IMR-90 (cell line): ENCODE measurements around the gene PYDC2. TPM values are rescaled to one million over a fixed set of nuclear protein-coding genes. Genes with fewer than 3 reads are reported as not detected.

Experiments used
- ATAC-seq: fragments of 200-7000 bp; cut with Tn5 transposase; 2 replicates; pipeline ENCODE4 v1.9.1; 2020; ENCODE audit warnings: low read depth, mild to moderate bottlenecking, moderate library complexity
- BruUV-seq: library from RNA; stranded (reverse); fragments of 400-500 nt; replicated peaks from 2 replicates; lab custom pipeline; 2021; lab: Mats Ljungman, UMichigan
- CTCF ChIA-PET: fragments of 300-600 bp; formaldehyde crosslinking; extraction: SDS; loops from one replicate; lab custom pipeline; 2021; ENCODE audit warnings: antibody characterized with exemption; lab: Yijun Ruan, JAX
- POLR2A ChIA-PET: fragments of 300-600 bp; sonication (Branson Sonifier 250); formaldehyde crosslinking; loops from one replicate; lab custom pipeline; 2022; ENCODE audit warnings: antibody characterized with exemption; ENCODE audit not compliant: unreplicated experiment; lab: Charles Lee
- DNase-seq: peaks from one replicate; pipeline ENCODE4 v3.0.0; 2013
- H2AFZ ChIP-seq: replicated peaks from 2 replicates; pipeline ENCODE3; 2013; ENCODE audit warnings: low read length, mild to moderate bottlenecking; ENCODE audit not compliant: poor library complexity
- H2AK5ac ChIP-seq: 2 replicates; pipeline ENCODE4 v1.6.1; 2013; ENCODE audit warnings: low read depth, low read length, inconsistent platforms
- H2AK9ac ChIP-seq: replicated peaks from 2 replicates; pipeline ENCODE3; 2013; ENCODE audit warnings: mild to moderate bottlenecking, low read depth, low read length, moderate library complexity; ENCODE audit not compliant: poor library complexity
- H2BK120ac ChIP-seq: 2 replicates; pipeline ENCODE4 v1.6.1; 2013; ENCODE audit warnings: low read depth, low read length, inconsistent platforms
- H2BK15ac ChIP-seq: 3 replicates; pipeline ENCODE4 v1.6.1; 2013; ENCODE audit warnings: low read depth, low read length, inconsistent platforms
- H2BK20ac ChIP-seq: 2 replicates; pipeline ENCODE4 v1.6.1; 2013; ENCODE audit warnings: low read depth, mild to moderate bottlenecking, inconsistent platforms, low read length, moderate library complexity
- H2BK5ac ChIP-seq: 2 replicates; pipeline ENCODE4 v1.6.1; 2013; ENCODE audit warnings: mild to moderate bottlenecking, low read depth, low read length, inconsistent platforms; ENCODE audit not compliant: poor library complexity, severe bottlenecking
- H3K14ac ChIP-seq: replicated peaks from 2 replicates; pipeline ENCODE4 v1.6.1; 2013; ENCODE audit warnings: low read depth, low read length, inconsistent platforms
- H3K18ac ChIP-seq: 2 replicates; pipeline ENCODE4 v1.6.1; 2013; ENCODE audit warnings: low read depth, low read length, control low read depth
- H3K23ac ChIP-seq: 2 replicates; pipeline ENCODE4 v1.6.1; 2013; ENCODE audit warnings: low read depth, low read length, inconsistent platforms
- H3K27ac ChIP-seq: 2 replicates; pipeline ENCODE4 v1.5.1; 2013; ENCODE audit warnings: mild to moderate bottlenecking, control low read depth, low read length; ENCODE audit not compliant: insufficient read depth
- H3K27me3 ChIP-seq: 2 replicates; pipeline ENCODE4 v1.6.1; 2013; ENCODE audit warnings: low read length; ENCODE audit not compliant: control insufficient read depth, insufficient read depth
- H3K36me3 ChIP-seq: 2 replicates; pipeline ENCODE4 v1.6.1; 2013; ENCODE audit warnings: low read length, mixed read lengths; ENCODE audit not compliant: control insufficient read depth, insufficient read depth
- H3K4ac ChIP-seq: 2 replicates; pipeline ENCODE4 v1.6.1; 2013; ENCODE audit warnings: low read depth, low read length, inconsistent platforms
- H3K4me1 ChIP-seq: 2 replicates; pipeline ENCODE4 v1.6.1; 2013; ENCODE audit warnings: low read length, mixed read lengths; ENCODE audit not compliant: control insufficient read depth, insufficient read depth
- H3K4me2 ChIP-seq: 2 replicates; pipeline ENCODE4 v1.6.1; 2013; ENCODE audit warnings: low read depth, mild to moderate bottlenecking, control low read depth, low read length, moderate library complexity
- H3K4me3 ChIP-seq: 2 replicates; pipeline ENCODE4 v1.5.1; 2013; ENCODE audit warnings: low read depth, mild to moderate bottlenecking, control low read depth, low read length, moderate library complexity; ENCODE audit not compliant: insufficient read depth
- H3K56ac ChIP-seq: 2 replicates; pipeline ENCODE4 v1.6.1; 2013; ENCODE audit warnings: low read length, inconsistent platforms; ENCODE audit not compliant: insufficient read depth; ENCODE audit errors: extremely low read depth
- H3K79me1 ChIP-seq, 2 experiments: 2 replicates each; pipeline ENCODE4 v1.6.1; 2013; ENCODE audit warnings: low read length in 2 of 2, inconsistent platforms in 1 of 2, low read depth in 1 of 2
- H3K9ac ChIP-seq: 2 replicates; pipeline ENCODE4 v1.6.1; 2013; ENCODE audit warnings: low read depth, low read length, control low read depth
- H3K9me1 ChIP-seq: 2 replicates; pipeline ENCODE4 v1.6.1; 2013; ENCODE audit warnings: low read length, inconsistent platforms; ENCODE audit not compliant: insufficient read depth
- H3K9me3 ChIP-seq: 2 replicates; pipeline ENCODE4 v1.6.1; 2013; ENCODE audit warnings: low read length; ENCODE audit not compliant: control insufficient read depth, insufficient read depth
- H4K20me1 ChIP-seq: 2 replicates; pipeline ENCODE4 v1.6.1; 2013; ENCODE audit warnings: low read length, inconsistent platforms; ENCODE audit not compliant: insufficient read depth
- H4K5ac ChIP-seq: 2 replicates; pipeline ENCODE4 v1.6.1; 2013; ENCODE audit warnings: mild to moderate bottlenecking, low read depth, low read length, control low read depth
- H4K8ac ChIP-seq, 2 experiments: 2 replicates each; pipeline ENCODE4 v1.6.1; 2013; ENCODE audit warnings: low read depth in 2 of 2, low read length in 2 of 2, control low read depth in 1 of 2, inconsistent platforms in 1 of 2
- H4K91ac ChIP-seq: 2 replicates; pipeline ENCODE4 v1.6.1; 2013; ENCODE audit warnings: low read depth, low read length, inconsistent platforms; ENCODE audit not compliant: insufficient read depth
- MAFK ChIP-seq: IDR thresholded peaks from 2 replicates; pipeline ENCODE4 v1.6.1; 2012; ENCODE audit warnings: low read depth, low read length, improper control_type of control experiment
- RAD21 ChIP-seq: IDR thresholded peaks from 2 replicates; pipeline ENCODE4 v1.6.1; 2012; ENCODE audit warnings: low read length, improper control_type of control experiment
- WGBS, 2 experiments: methylation state at CpG; one replicate each; pipeline versions ENCODE4 v1.1.5 to v1.1.7; 2013; ENCODE audit warnings: missing lambda C conversion rate in 2 of 2; ENCODE audit not compliant: insufficient read length in 1 of 2; ENCODE audit errors: extremely low coverage in 2 of 2; 5-methylcytosine and 5-hydroxymethylcytosine counted together
- dilution Hi-C: fragments of 300-500 bp; cut with HindIII; formaldehyde crosslinking; loops from one replicate; pipeline ENCODE4 v1.14.3; 2018; ENCODE audit warnings: low sequenced_read_pairs; ENCODE audit not compliant: unreplicated experiment
- in situ Hi-C: fragments of 300-500 bp; cut with MboI; formaldehyde crosslinking; loops from 3 replicates; pipeline ENCODE4 v1.14.3; 2019; ENCODE audit warnings: low sequenced_read_pairs, inconsistent platforms, mixed read lengths
- intact Hi-C: fragments of 100-400 bp; cut with micrococcal nuclease; formaldehyde crosslinking; loops from 2 replicates; pipeline ENCODE4 v1.10.0; 2022
- polyA plus RNA-seq, 3 experiments: library from polyadenylated mRNA; depleted of rRNA; stranded (reverse); fragments of >200 nt; gene quantifications; 2 replicates each; pipeline ENCODE4 v1.2.3, GENCODE V29; 2012; ENCODE audit warnings: low replicate concordance in 1 of 3
- total RNA-seq: library from RNA; depleted of rRNA; stranded (reverse); fragments of >200 nt; gene quantifications from 2 replicates; pipeline ENCODE4 v1.2.3, GENCODE V29; 2012

The PYDC2 gene
- total and polyA plus RNA-seq, 2 of the 4 experiments (the other 2 are of a cell fraction) = not detected

- Histone ChIP-seq H3K18ac (no peak overlapping the region), H2BK120ac (no peak overlapping the region), H3K23ac (no peak overlapping the region), H2BK15ac (no peak overlapping the region), H3K36me3 (no peaks in the 10 kb centered on the region), H4K91ac (no peak overlapping the region), H2BK5ac (no peak overlapping the region), H3K9me3 (no peaks in the 10 kb centered on the region), H3K27me3 (no peaks in the 10 kb centered on the region), H3K4ac (no peak overlapping the region), H2BK20ac (no peak overlapping the region), H3K4me1 (no peaks in the 10 kb centered on the region), H2AK9ac (no peak overlapping the region), H3K9me1 (no peaks in the 10 kb centered on the region), H3K4me2 (peak overlapping the region; percentile 10; the same call in 1 of the 2 replicates), H3K9ac (no peak overlapping the region), H3K14ac (no peak overlapping the region), H3K79me1 (no peaks in the 10 kb centered on the region), H4K5ac (no peak overlapping the region), H3K27ac (no peak overlapping the region), H4K8ac (no peak overlapping the region), H3K56ac (no peak overlapping the region), H2AFZ (no peak overlapping the region), H2AK5ac (no peak overlapping the region), H4K20me1 (no peaks in the 10 kb centered on the region), H3K4me3 (no peak overlapping the region)
- dilution Hi-C loops = no loop called here
- in situ Hi-C loops = no loop called here
- CTCF ChIA-PET = interaction anchor here (0.9 kb wide), 1 partner anchor 18 kb away, joined by 3 read pairs; no protein-coding TSS in a partner anchor
- no TSS peak for BruUV-seq
- WGBS, 2 experiments = no CpG with 5 or more reads among the region's 3 CpGs
- POLR2A ChIA-PET = no interaction called here
- ATAC-seq = no peak
- no peak for TF ChIP-seq RAD21
- peak; percentile 59 for TF ChIP-seq MAFK
- DNase-seq = no peak
- intact Hi-C loops = no loop called here
Observed at GRCh38 chr3:191455257-191455952, 5.6 kb upstream of the PYDC2 start.
